ENCODE measurements around the gene DAPK1.

DAPK1 gene

GRCh38 chr9:87518702-87519335, 21.2 kb downstream of the DAPK1 start:
- no peak for DNase-seq

GRCh38 chr9:87519461-87519860, 21.8 kb downstream of the DAPK1 start:
- DNase-seq = no peak

DNA sequence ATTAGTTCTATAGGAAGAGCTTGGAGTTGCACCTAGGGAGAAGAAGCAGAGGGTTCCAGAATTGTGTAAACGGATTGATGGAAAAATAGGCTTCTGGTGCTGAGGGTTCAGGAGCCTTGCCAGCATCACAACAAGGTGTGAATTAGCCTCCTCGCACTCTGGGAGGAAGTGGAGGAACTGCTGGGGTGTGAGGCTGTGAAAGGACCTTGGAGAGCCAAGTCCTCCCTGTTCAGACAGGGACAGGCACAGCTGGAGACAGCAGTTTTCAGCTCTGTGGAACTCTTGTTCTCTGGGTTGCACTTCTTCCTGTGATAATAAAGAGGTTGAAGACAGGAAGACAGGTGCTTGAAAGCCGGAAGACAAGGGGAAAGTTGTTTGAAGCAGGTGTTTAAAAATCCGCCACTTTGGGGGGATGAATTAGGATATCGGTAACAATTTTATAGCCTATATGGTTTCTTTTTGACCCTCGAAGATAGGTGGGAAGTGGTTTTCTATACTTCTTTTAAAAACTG, 22.6 kb downstream of the DAPK1 start:
- DNase-seq = no peak

DNA sequence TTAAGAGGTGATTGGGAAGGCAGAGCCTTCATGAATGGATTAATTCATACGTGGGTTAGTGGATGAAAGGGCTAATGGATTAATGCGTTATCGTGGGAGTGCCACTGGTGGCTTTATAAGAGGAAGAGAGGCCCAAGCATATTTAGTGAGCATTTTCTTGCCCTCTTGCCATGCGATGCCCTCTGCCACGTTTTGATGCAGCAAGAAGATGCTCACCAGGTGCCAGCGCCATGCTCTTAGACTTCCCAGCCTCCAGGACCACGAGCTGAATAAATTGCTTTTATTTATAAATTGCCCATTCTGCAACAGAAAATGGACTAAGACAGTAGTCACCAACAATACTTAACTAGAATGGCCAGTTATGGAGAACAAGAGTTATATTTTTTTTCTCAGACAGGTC, 24.2 kb downstream of the DAPK1 start:
- no peak for DNase-seq

DNA sequence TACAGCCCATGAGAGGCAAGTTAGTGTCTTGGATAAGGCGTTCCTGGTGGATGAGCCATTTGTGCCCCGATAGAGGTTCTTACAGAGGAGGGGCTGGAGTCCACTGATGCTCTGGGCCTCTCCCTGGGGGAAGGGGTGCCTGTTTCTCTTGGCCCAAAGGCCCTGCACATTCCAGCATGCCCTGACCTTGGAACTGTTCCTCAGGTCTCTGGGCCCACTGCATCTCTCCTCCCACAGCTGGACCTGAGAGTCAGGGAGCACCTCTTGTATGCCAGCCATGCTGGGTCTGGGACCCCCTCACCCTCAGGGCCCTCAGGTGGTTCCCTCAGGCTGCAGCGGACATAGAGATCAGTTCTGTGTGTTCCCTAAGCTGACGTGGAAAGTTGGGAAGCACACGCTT, 26.4 kb downstream of the DAPK1 start:
- DNase-seq = no peak

- no peak for DNase-seq
These were observed 28.1 kb downstream of the DAPK1 start for GRCh38 chr9:87525546-87526303.

DNA sequence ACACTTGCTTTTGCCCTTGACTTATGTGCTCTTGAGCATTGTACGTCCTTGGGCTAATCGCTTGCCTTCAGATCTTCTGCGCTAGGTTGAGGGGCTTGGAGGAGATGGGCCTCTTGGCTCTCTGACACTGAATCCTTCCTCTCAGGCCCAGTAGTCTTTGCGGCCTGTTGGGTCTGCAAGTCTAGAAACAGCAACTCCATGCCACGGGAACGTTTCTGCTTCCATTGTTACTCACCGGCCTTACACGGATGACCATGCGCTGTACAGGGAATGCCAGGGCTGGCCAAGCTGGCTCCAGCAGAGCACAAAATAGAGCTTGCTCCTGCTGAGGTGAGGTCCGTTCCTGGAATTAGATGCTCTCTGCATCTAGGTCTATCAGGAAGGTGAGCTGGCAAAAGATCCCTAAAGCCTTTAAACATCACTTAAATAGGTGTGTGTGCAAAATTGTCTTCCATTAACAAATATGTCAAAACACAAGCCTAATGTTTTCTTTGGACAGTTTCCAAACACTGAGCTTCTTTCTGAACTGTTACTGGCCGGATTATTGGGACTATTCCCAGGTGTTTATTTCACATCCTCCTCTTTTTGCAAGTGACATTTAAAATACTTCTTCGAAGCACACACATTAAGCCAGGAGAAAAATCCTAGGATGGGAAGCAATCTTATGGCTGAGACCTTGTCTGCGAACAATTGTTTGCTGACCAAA, 29.7 kb downstream of the DAPK1 start:
- no peak for DNase-seq

- no peak for DNase-seq
These were observed 31.3 kb downstream of the DAPK1 start for GRCh38 chr9:87528969-87529368.

DNA sequence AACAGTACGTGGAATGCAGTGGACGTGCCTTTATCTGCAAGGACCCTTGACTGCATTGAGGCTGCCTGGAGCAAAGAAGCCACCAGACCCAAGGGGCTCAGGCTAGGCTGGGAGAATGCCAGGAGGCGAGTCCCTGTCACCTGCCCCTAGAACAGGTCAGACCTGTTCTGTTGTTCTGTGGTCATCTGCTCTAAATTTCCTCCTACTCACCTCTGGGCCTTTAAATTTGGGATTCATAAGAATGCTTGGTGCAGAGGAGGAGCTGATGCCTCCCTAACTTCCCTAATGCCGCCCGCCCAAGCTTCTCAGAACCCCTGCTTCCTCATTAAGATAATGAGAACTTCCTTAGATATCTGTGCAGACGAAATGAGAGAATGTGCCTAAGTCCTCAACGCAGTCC, 32.0 kb downstream of the DAPK1 start:
- DNase-seq = no peak

- DNase-seq = no peak
These were observed 33.0 kb downstream of the DAPK1 start for GRCh38 chr9:87530716-87531115.

DNA sequence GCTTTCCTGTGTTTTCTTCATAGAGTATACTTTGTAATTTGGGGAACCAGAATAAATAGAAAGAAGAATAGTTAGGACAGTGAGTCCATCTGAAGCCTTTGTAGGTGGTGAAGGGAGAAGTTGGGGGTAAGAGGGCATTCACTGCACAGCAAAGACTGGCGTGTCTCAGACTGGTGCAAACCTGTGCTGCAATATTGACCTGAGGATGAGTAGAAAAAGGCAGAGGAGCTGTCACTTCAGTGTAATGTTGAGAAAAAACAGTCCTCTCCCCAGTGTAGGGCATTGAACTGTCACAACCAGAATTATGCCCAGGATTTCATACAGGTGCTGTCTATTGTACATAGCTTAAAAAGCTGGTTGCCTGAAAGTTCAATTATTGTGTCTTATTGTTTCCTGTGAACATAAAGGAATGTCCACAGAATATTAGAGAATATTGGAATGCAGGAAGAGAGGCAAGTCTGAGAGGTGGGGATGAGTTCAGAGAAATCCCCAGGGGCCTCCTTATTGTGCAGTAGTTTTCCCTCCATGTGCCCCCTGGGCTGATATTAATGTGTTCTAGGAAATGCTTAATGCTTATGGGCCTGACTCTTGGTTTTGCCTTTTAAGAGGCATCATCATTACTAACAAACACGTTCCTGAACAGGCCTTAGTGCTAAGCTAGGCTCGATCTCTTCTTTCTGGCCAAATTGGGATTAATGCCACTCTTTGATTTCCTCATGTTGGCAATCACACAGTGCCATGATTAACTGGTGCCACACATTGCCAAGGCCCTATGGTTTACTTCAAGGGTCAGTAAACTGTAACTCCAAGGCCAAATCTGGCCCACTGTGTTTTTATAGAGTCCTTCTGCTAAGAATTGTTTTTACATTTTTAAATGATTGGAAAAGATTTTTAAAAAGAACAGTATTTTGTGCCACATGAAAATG, 34.0 kb downstream of the DAPK1 start:
- DNase-seq = no peak

DNA sequence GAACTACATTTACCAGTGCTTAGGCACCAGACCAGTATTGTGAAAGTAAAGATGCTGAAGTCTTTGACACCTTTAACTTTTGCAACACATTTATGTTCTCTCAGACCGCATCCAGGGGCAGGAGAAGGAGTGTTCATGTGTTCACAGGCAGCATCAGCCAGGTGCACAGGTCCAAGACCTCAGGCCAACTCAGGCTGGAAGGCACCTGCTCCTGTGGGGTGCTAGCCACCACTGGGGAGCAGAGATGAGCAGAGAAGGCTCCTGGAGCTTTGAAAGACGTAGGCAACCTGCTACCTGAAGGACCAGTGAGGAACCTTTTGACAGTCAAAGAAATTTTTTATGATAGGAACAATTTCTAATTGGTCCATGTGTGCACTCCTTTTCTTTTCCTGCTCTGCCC, 35.6 kb downstream of the DAPK1 start:
- no peak for DNase-seq

- no peak for DNase-seq
These were observed 36.4 kb downstream of the DAPK1 start for GRCh38 chr9:87534036-87534435.

DNA sequence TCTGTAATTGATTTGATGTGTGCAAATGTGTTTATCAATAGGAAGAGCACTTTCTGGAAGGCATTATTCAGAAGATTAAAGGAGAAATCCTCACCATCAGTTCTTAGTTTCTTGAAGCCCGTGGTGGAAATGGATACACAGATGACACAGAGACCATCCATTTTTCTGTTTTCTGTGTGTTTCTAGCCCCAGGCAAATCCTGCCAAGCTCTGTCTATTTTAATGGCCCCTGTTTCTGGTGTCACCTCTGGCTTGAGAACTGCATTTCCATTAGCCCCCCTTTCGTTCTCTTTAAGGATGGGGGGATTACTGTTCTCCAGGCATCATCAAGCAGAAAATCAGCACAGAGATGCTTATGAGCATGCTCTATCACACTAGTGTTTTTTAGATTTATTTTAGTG, 37.3 kb downstream of the DAPK1 start:
- no peak for DNase-seq

GRCh38 chr9:87535817-87536539, 38.3 kb downstream of the DAPK1 start:
- no peak for DNase-seq

GRCh38 chr9:87537625-87538024, 40.0 kb downstream of the DAPK1 start:
- no peak for DNase-seq

DNA sequence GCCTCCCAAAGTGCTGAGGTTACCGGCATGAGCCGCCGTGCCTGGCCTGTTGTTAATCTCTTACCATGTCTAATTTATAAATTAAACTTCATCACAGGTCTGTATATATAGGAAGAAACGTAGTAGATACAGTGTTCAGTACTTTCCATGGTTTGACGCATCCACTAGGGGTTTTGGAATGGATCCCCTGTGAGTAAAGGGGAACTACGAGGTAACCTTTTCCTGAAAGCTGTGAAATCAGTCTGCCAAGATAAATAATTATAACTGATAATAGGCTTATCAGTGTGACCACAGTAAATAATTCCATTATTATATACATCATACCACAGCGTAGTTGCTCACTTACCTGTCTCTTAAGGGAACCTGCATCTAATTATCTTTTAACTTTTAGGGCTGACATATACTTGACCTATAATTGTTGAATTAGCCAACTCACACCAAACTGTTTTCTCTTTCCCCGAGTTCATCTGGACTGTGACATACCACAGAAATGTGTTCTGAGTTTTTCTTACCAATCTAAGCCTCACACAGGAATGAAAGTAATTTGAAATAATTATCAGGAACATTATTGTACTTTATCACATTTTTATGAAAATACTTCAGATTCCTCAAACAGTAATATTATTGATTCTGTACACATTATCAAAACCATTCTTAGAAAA, 42.9 kb downstream of the DAPK1 start:
- DNase-seq = no peak

GRCh38 chr9:87541663-87542062, 44.0 kb downstream of the DAPK1 start:
- DNase-seq = no peak

- no peak for DNase-seq
These were observed 44.5 kb downstream of the DAPK1 start for GRCh38 chr9:87542141-87542540.

- no peak for DNase-seq
These were observed 45.6 kb downstream of the DAPK1 start for GRCh38 chr9:87543251-87543650.

GRCh38 chr9:87545858-87546257, 48.2 kb downstream of the DAPK1 start:
- no peak for DNase-seq

All from fibroblast of skin of abdomen (primary cell).